HEK293 (cell line): Measurements from ENCODE around the gene DIO1.

Experiments used
- BCL11B ChIP-seq: fragments of 450-650 bp; formaldehyde crosslinking; IDR thresholded peaks from 2 replicates; pipeline ENCODE4 v1.5.1; 2016; ENCODE audit warnings: low read depth, missing biosample characterization, missing genetic modification characterization
- GLI4 ChIP-seq: fragments of 450-650 bp; formaldehyde crosslinking; IDR thresholded peaks from 2 replicates; pipeline ENCODE4 v1.5.1; 2016; ENCODE audit warnings: missing biosample characterization, missing genetic modification characterization
- REPIN1 ChIP-seq: fragments of 450-650 bp; formaldehyde crosslinking; IDR thresholded peaks from 2 replicates; pipeline ENCODE4 v1.5.1; 2017; ENCODE audit warnings: missing biosample characterization, missing genetic modification characterization, low read depth
- SCRT2 ChIP-seq: fragments of 450-650 bp; formaldehyde crosslinking; IDR thresholded peaks from 2 replicates; pipeline ENCODE4 v1.5.1; 2016; ENCODE audit warnings: missing biosample characterization, missing genetic modification characterization
- WT1 ChIP-seq: fragments of 450-650 bp; formaldehyde crosslinking; IDR thresholded peaks from 2 replicates; pipeline ENCODE4 v1.5.1; 2016; ENCODE audit warnings: missing biosample characterization, missing genetic modification characterization
- ZBTB1 ChIP-seq: fragments of 450-650 bp; formaldehyde crosslinking; IDR thresholded peaks from 2 replicates; pipeline ENCODE4 v1.5.1; 2016; ENCODE audit warnings: missing biosample characterization, missing genetic modification characterization
- ZBTB17 ChIP-seq: fragments of 450-650 bp; formaldehyde crosslinking; IDR thresholded peaks from 2 replicates; pipeline ENCODE4 v1.5.1; 2016; ENCODE audit warnings: missing biosample characterization, missing genetic modification characterization
- ZBTB7A ChIP-seq: fragments of 450-650 bp; formaldehyde crosslinking; IDR thresholded peaks from 2 replicates; pipeline ENCODE4 v1.5.1; 2016; ENCODE audit warnings: low read depth, missing biosample characterization, missing genetic modification characterization
- ZFHX2 ChIP-seq: fragments of 450-650 bp; formaldehyde crosslinking; conservative IDR thresholded peaks from 2 replicates; pipeline ENCODE4 v1.5.1; 2016; ENCODE audit warnings: missing biosample characterization, missing genetic modification characterization
- ZFP3 ChIP-seq: fragments of 450-650 bp; formaldehyde crosslinking; IDR thresholded peaks from 2 replicates; pipeline ENCODE4 v1.5.1; 2016; ENCODE audit warnings: low read depth, missing biosample characterization, missing genetic modification characterization
- ZFP37 ChIP-seq: fragments of 450-650 bp; formaldehyde crosslinking; IDR thresholded peaks from 2 replicates; pipeline ENCODE4 v1.5.1; 2016; ENCODE audit warnings: missing biosample characterization, missing genetic modification characterization
- ZNF121 ChIP-seq: fragments of 450-650 bp; formaldehyde crosslinking; IDR thresholded peaks from 2 replicates; pipeline ENCODE4 v1.5.1; 2016; ENCODE audit warnings: missing biosample characterization, missing genetic modification characterization
- ZNF221 ChIP-seq: fragments of 450-650 bp; formaldehyde crosslinking; IDR thresholded peaks from 2 replicates; pipeline ENCODE4 v1.5.1; 2017; ENCODE audit warnings: missing biosample characterization, missing genetic modification characterization, borderline replicate concordance
- ZNF37A ChIP-seq: fragments of 450-650 bp; IDR thresholded peaks from 2 replicates; pipeline ENCODE4 v1.5.1; 2018; ENCODE audit warnings: missing biosample characterization, missing genetic modification characterization
- ZNF391 ChIP-seq: fragments of 450-650 bp; formaldehyde crosslinking; IDR thresholded peaks from 2 replicates; pipeline ENCODE4 v1.5.1; 2016; ENCODE audit warnings: low read depth, missing biosample characterization, missing genetic modification characterization, borderline replicate concordance
- ZNF404 ChIP-seq: fragments of 450-650 bp; formaldehyde crosslinking; IDR thresholded peaks from 2 replicates; pipeline ENCODE4 v1.5.1; 2017; ENCODE audit warnings: missing biosample characterization, missing genetic modification characterization
- ZNF423 ChIP-seq: fragments of 450-650 bp; formaldehyde crosslinking; IDR thresholded peaks from 2 replicates; pipeline ENCODE4 v1.5.1; 2016; ENCODE audit warnings: missing biosample characterization, missing genetic modification characterization
- ZNF433 ChIP-seq: fragments of 450-650 bp; formaldehyde crosslinking; IDR thresholded peaks from 2 replicates; pipeline ENCODE4 v1.5.1; 2016; ENCODE audit warnings: missing biosample characterization, missing genetic modification characterization, low read depth
- ZNF530 ChIP-seq: fragments of 450-650 bp; formaldehyde crosslinking; IDR thresholded peaks from 2 replicates; pipeline ENCODE4 v1.5.1; 2016; ENCODE audit warnings: low read depth, missing biosample characterization, missing genetic modification characterization
- ZNF670 ChIP-seq: fragments of 450-650 bp; formaldehyde crosslinking; IDR thresholded peaks from 2 replicates; pipeline ENCODE4 v1.5.1; 2016; ENCODE audit warnings: missing biosample characterization, missing genetic modification characterization, low read depth
- ZNF701 ChIP-seq: fragments of 450-650 bp; formaldehyde crosslinking; IDR thresholded peaks from 2 replicates; pipeline ENCODE4 v1.5.1; 2016; ENCODE audit warnings: missing biosample characterization, missing genetic modification characterization
- ZNF830 ChIP-seq: fragments of 450-650 bp; IDR thresholded peaks from 2 replicates; pipeline ENCODE4 v1.5.0; 2018; ENCODE audit warnings: missing biosample characterization, missing genetic modification characterization, low read depth, mild to moderate bottlenecking, moderate library complexity
- ZSCAN16 ChIP-seq: fragments of 450-650 bp; formaldehyde crosslinking; IDR thresholded peaks from 2 replicates; pipeline ENCODE4 v1.5.1; 2016; ENCODE audit warnings: missing biosample characterization, missing genetic modification characterization
- ZSCAN30 ChIP-seq: fragments of 450-650 bp; IDR thresholded peaks from 2 replicates; pipeline ENCODE4 v1.5.1; 2018; ENCODE audit warnings: missing biosample characterization, mild to moderate bottlenecking, missing genetic modification characterization, moderate library complexity
- TF ChIP-seq, protein P1 (sequence below): fragments of 450-650 bp; formaldehyde crosslinking; IDR thresholded peaks from 2 replicates; pipeline ENCODE4 v1.5.1; 2016; ENCODE audit warnings: missing biosample characterization, missing genetic modification characterization
- TF ChIP-seq, protein P2 (sequence below): fragments of 450-650 bp; formaldehyde crosslinking; IDR thresholded peaks from 2 replicates; pipeline ENCODE4 v1.5.1; 2016; ENCODE audit warnings: missing biosample characterization, missing genetic modification characterization
- TF ChIP-seq, protein P3 (sequence below): fragments of 450-650 bp; formaldehyde crosslinking; IDR thresholded peaks from 2 replicates; pipeline ENCODE4 v1.5.1; 2016; ENCODE audit warnings: missing biosample characterization, missing genetic modification characterization, low read depth
- TF ChIP-seq, protein P4 (sequence below): fragments of 450-650 bp; formaldehyde crosslinking; IDR thresholded peaks from 2 replicates; pipeline ENCODE4 v1.5.1; 2017; ENCODE audit warnings: missing biosample characterization, missing genetic modification characterization
- TF ChIP-seq, protein P5 (sequence below): fragments of 450-650 bp; formaldehyde crosslinking; IDR thresholded peaks from 2 replicates; pipeline ENCODE4 v1.5.1; 2017; ENCODE audit warnings: missing biosample characterization, missing genetic modification characterization

The DIO1 gene

DNA sequence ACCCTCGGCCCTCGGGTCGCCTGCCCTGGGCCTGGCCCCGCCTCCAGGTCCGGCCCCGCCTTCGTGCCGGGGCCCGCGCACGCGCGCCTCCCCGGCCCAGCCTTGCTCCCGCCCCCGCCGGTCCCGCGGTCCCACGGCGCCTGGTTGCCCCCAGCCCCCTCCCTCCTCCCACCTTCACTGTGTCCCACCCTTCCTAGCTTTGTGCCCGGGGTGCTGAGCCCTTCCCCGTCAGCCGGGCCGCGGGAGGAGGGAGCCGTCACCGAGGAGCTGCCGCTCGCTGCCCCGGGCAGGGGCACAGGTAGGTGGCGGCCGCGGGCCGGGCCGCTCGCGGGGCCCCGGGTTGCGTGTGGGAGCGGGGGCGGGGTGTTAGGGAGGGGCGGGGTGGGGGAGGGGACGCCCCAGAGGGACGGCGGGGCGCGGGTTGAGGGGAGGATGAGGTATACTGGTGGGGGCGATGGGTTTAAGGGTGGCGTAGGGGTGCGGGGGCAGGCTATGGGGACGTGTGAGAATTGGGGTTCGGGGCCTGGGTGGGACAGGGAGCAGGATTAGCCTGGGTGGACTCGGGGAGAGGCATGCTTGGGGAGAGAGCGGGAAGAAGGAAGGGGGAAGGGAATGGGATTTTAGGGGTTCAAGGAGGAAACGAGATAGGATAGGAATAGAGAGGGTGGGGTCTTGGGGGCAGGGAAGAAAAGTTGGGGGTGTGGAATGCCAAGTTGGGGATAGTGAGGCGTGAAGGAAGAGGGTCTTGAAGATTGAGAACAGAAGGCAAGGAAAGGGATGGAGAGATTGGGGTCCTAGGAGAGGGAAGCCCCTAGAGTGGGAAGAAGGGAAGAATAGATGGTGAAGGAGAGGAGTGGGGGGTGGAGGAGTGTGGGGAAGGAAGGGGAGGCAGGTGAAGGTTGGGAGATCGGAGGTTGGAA, 52.5 kb downstream of the DIO1 start, which contains the start of gene LRRC42 (continued):
- TF ChIP-seq ZNF121 (tag by site-specific recombination) (no peak), REPIN1 (no peak), ZNF433 (no peak), ZNF404 (tag by site-specific recombination) (no peak), ZFP37 (tag by site-specific recombination) (no peak), ZFP3 (no peak), ZBTB1 (tag by site-specific recombination) (no peak), ZNF670 (no peak), BCL11B (no peak), ZSCAN30 (tag by site-specific recombination) (0 out of 2 replicates have a peak, but pooled peaks have one; percentile 72), ZNF221 (tag by site-specific recombination) (no peak), SCRT2 (no peak), ZBTB17 (tag by site-specific recombination) (no peak; the same call in 1 of the 2 replicates), ZNF423 (tag by site-specific recombination) (no peak), WT1 (tag by site-specific recombination) (no peak), GLI4 (tag by site-specific recombination) (no peak), ZFHX2 (tag by site-specific recombination) (peak; percentile 72), ZNF530 (no peak), ZNF701 (tag by site-specific recombination) (no peak), ZSCAN16 (no peak), ZNF830 (tag by site-specific recombination) (no peak), ZNF391 (tag by site-specific recombination) (no peak), ZBTB7A (tag by site-specific recombination) (peak; percentile 14; the same call in 1 of the 2 replicates), ZNF37A (tag by site-specific recombination) (no peak)
- TF ChIP-seq, protein P1, sequence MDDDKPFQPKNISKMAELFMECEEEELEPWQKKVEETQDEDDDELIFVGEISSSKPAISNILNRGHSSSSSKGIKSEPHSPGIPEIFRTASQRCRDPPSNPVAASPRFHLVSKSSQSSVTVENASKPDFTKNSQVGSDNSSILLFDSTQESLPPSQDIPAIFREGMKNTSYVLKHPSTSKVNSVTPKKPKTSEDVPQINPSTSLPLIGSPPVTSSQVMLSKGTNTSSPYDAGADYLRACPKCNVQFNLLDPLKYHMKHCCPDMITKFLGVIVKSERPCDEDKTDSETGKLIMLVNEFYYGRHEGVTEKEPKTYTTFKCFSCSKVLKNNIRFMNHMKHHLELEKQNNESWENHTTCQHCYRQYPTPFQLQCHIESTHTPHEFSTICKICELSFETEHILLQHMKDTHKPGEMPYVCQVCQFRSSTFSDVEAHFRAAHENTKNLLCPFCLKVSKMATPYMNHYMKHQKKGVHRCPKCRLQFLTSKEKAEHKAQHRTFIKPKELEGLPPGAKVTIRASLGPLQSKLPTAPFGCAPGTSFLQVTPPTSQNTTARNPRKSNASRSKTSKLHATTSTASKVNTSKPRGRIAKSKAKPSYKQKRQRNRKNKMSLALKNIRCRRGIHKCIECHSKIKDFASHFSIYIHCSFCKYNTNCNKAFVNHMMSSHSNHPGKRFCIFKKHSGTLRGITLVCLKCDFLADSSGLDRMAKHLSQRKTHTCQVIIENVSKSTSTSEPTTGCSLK (tag by site-specific recombination) = no peak
- TF ChIP-seq, protein P2, sequence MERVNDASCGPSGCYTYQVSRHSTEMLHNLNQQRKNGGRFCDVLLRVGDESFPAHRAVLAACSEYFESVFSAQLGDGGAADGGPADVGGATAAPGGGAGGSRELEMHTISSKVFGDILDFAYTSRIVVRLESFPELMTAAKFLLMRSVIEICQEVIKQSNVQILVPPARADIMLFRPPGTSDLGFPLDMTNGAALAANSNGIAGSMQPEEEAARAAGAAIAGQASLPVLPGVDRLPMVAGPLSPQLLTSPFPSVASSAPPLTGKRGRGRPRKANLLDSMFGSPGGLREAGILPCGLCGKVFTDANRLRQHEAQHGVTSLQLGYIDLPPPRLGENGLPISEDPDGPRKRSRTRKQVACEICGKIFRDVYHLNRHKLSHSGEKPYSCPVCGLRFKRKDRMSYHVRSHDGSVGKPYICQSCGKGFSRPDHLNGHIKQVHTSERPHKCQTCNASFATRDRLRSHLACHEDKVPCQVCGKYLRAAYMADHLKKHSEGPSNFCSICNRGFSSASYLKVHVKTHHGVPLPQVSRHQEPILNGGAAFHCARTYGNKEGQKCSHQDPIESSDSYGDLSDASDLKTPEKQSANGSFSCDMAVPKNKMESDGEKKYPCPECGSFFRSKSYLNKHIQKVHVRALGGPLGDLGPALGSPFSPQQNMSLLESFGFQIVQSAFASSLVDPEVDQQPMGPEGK (tag by site-specific recombination) = peak; percentile 53
- TF ChIP-seq, protein P3, sequence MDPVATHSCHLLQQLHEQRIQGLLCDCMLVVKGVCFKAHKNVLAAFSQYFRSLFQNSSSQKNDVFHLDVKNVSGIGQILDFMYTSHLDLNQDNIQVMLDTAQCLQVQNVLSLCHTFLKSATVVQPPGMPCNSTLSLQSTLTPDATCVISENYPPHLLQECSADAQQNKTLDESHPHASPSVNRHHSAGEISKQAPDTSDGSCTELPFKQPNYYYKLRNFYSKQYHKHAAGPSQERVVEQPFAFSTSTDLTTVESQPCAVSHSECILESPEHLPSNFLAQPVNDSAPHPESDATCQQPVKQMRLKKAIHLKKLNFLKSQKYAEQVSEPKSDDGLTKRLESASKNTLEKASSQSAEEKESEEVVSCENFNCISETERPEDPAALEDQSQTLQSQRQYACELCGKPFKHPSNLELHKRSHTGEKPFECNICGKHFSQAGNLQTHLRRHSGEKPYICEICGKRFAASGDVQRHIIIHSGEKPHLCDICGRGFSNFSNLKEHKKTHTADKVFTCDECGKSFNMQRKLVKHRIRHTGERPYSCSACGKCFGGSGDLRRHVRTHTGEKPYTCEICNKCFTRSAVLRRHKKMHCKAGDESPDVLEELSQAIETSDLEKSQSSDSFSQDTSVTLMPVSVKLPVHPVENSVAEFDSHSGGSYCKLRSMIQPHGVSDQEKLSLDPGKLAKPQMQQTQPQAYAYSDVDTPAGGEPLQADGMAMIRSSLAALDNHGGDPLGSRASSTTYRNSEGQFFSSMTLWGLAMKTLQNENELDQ (tag by site-specific recombination) = no peak
- TF ChIP-seq, protein P4, sequence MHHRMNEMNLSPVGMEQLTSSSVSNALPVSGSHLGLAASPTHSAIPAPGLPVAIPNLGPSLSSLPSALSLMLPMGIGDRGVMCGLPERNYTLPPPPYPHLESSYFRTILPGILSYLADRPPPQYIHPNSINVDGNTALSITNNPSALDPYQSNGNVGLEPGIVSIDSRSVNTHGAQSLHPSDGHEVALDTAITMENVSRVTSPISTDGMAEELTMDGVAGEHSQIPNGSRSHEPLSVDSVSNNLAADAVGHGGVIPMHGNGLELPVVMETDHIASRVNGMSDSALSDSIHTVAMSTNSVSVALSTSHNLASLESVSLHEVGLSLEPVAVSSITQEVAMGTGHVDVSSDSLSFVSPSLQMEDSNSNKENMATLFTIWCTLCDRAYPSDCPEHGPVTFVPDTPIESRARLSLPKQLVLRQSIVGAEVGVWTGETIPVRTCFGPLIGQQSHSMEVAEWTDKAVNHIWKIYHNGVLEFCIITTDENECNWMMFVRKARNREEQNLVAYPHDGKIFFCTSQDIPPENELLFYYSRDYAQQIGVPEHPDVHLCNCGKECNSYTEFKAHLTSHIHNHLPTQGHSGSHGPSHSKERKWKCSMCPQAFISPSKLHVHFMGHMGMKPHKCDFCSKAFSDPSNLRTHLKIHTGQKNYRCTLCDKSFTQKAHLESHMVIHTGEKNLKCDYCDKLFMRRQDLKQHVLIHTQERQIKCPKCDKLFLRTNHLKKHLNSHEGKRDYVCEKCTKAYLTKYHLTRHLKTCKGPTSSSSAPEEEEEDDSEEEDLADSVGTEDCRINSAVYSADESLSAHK (tag by site-specific recombination) = no peak
- TF ChIP-seq, protein P5, sequence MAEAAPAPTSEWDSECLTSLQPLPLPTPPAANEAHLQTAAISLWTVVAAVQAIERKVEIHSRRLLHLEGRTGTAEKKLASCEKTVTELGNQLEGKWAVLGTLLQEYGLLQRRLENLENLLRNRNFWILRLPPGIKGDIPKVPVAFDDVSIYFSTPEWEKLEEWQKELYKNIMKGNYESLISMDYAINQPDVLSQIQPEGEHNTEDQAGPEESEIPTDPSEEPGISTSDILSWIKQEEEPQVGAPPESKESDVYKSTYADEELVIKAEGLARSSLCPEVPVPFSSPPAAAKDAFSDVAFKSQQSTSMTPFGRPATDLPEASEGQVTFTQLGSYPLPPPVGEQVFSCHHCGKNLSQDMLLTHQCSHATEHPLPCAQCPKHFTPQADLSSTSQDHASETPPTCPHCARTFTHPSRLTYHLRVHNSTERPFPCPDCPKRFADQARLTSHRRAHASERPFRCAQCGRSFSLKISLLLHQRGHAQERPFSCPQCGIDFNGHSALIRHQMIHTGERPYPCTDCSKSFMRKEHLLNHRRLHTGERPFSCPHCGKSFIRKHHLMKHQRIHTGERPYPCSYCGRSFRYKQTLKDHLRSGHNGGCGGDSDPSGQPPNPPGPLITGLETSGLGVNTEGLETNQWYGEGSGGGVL (tag by site-specific recombination) = peak; percentile 61
